H1 (cell line): ENCODE results near the gene CAPN1. TPM values are rescaled to one million over a fixed set of nuclear protein-coding genes. Genes with fewer than 3 reads are reported as not detected.
A peak's percentile ranks its signal among the peaks of the same experiment; 100 is the strongest.

Experiments used
- CTCF ChIA-PET: fragments of 300-600 bp; sonication (Branson Sonifier 250); formaldehyde crosslinking; loops from one replicate; lab custom pipeline; 2021; ENCODE audit not compliant: partially characterized antibody; lab: Charles Lee
- POLR2A ChIA-PET: fragments of 300-600 bp; sonication (Branson Sonifier 250); formaldehyde crosslinking; loops from one replicate; lab custom pipeline; 2021; ENCODE audit warnings: inconsistent platforms; ENCODE audit not compliant: partially characterized antibody; lab: Charles Lee
- DNase-seq, 2 experiments: peaks; one replicate each; pipeline versions ENCODE4 v3.0.0 to v3.0.0-alpha.2; 2010 to 2022; ENCODE audit warnings: low spot score in 2 of 2, low read depth in 1 of 2, mixed read lengths in 1 of 2
- FAIRE-seq: peaks from 2 replicates; lab custom pipeline; 2011; peaks lifted over from hg19 to GRCh38; lab: Jason Lieb, UNC
- H2AFZ ChIP-seq: 2 replicates; pipeline ENCODE4 v1.8.1; 2012; ENCODE audit warnings: low read length, inconsistent platforms
- H2AK5ac ChIP-seq: 2 replicates; pipeline ENCODE4 v1.6.1; 2013; ENCODE audit warnings: low read depth, low read length
- H2BK120ac ChIP-seq: replicated peaks from 2 replicates; pipeline ENCODE3; 2013; ENCODE audit warnings: low read depth, low read length, inconsistent platforms
- H2BK12ac ChIP-seq: 2 replicates; pipeline ENCODE4 v1.6.1; 2013; ENCODE audit warnings: low read depth, low read length
- H2BK15ac ChIP-seq: 2 replicates; pipeline ENCODE4 v1.6.1; 2013; ENCODE audit warnings: low read length
- H2BK20ac ChIP-seq: 2 replicates; pipeline ENCODE4 v1.6.1; 2013; ENCODE audit warnings: low read length
- H2BK5ac ChIP-seq: 2 replicates; pipeline ENCODE4 v1.6.1; 2013; ENCODE audit warnings: low read depth, low read length
- H3K14ac ChIP-seq: 2 replicates; pipeline ENCODE4 v1.6.1; 2013; ENCODE audit warnings: inconsistent platforms; ENCODE audit not compliant: insufficient read length
- H3K18ac ChIP-seq: 2 replicates; pipeline ENCODE4 v1.6.1; 2013; ENCODE audit warnings: low read length; ENCODE audit errors: extremely low read depth
- H3K23ac ChIP-seq: 2 replicates; pipeline ENCODE4 v1.6.1; 2013; ENCODE audit warnings: inconsistent platforms; ENCODE audit not compliant: insufficient read length
- H3K23me2 ChIP-seq: 2 replicates; pipeline ENCODE4 v1.6.1; 2013; ENCODE audit warnings: low read depth, low read length
- H3K27ac ChIP-seq: 2 replicates; pipeline ENCODE4 v1.6.1; 2011; ENCODE audit warnings: low read depth, low read length, inconsistent platforms
- H3K27me3 ChIP-seq, 4 experiments: replicated peaks in 1 of 4; 1 replicate in 1 of 4; 2 replicates in 3 of 4; pipeline versions ENCODE4 v1.6.1 to v1.8.1; 2011 to 2013; ENCODE audit warnings: low read length in 3 of 4, mild to moderate bottlenecking in 3 of 4, inconsistent platforms in 2 of 4, mixed read lengths in 2 of 4, moderate library complexity in 1 of 4; ENCODE audit not compliant: control insufficient read depth in 3 of 4, insufficient read depth in 3 of 4; ENCODE audit errors: extremely low read depth in 1 of 4
- H3K36me3 ChIP-seq, 4 experiments: 2 replicates each; pipeline versions ENCODE4 v1.6.1 to v1.8.1; 2011 to 2013; ENCODE audit warnings: mild to moderate bottlenecking in 4 of 4, low read length in 3 of 4, moderate library complexity in 2 of 4, control low read depth in 1 of 4, inconsistent platforms in 1 of 4; ENCODE audit not compliant: insufficient read depth in 4 of 4, control insufficient read depth in 2 of 4
- H3K4ac ChIP-seq: replicated peaks from 2 replicates; pipeline ENCODE3; 2013; ENCODE audit warnings: low read length, low read depth, mixed read lengths, inconsistent platforms; ENCODE audit not compliant: insufficient read length
- H3K4me1 ChIP-seq, 4 experiments: replicated peaks in 1 of 4; 1 replicate in 1 of 4; 2 replicates in 3 of 4; pipeline versions ENCODE4 v1.6.1 to v1.8.1; 2011 to 2013; ENCODE audit warnings: low read length in 3 of 4, inconsistent platforms in 2 of 4, mixed read lengths in 1 of 4; ENCODE audit not compliant: insufficient read depth in 4 of 4, control insufficient read depth in 3 of 4
- H3K4me2 ChIP-seq, 2 experiments: 2 replicates each; pipeline versions ENCODE4 v1.6.1 to v1.8.1; 2011 to 2013; ENCODE audit warnings: low read depth in 2 of 2, low read length in 2 of 2, control low read depth in 1 of 2, inconsistent platforms in 1 of 2, mild to moderate bottlenecking in 1 of 2; ENCODE audit not compliant: insufficient read depth in 1 of 2
- H3K4me3 ChIP-seq, 4 experiments: fragments of 200-600, 300-600 bp in 1 of 4; sonication (generic), shearing (Covaris generic), sonication (Bioruptor Twin) in 1 of 4; 2 replicates each; pipeline versions ENCODE4 v1.5.1 to v1.8.1; 2011 to 2016; ENCODE audit warnings: low read length in 4 of 4, low read depth in 3 of 4, control low read depth in 2 of 4, inconsistent platforms in 2 of 4, mild to moderate bottlenecking in 2 of 4, mixed read lengths in 1 of 4, moderate library complexity in 1 of 4; ENCODE audit not compliant: insufficient read depth in 2 of 4; ENCODE audit errors: extremely low read depth in 1 of 4
- H3K56ac ChIP-seq: replicated peaks from 2 replicates; pipeline ENCODE3; 2013; ENCODE audit warnings: low read depth, mild to moderate bottlenecking, mixed read lengths, low read length, inconsistent platforms; ENCODE audit not compliant: insufficient read length
- H3K79me1 ChIP-seq: 2 replicates; pipeline ENCODE4 v1.6.1; 2013; ENCODE audit warnings: low read depth, low read length, control low read depth
- H3K79me2 ChIP-seq, 2 experiments: 2 replicates each; pipeline versions ENCODE4 v1.6.1 to v1.8.1; 2012 to 2013; ENCODE audit warnings: low read length in 2 of 2, mild to moderate bottlenecking in 2 of 2, inconsistent platforms in 1 of 2; ENCODE audit not compliant: insufficient read depth in 2 of 2, control insufficient read depth in 1 of 2
- H3K9ac ChIP-seq, 4 experiments: replicated peaks in 1 of 4; 1 replicate in 1 of 4; 2 replicates in 3 of 4; pipeline versions ENCODE4 v1.6.1 to v1.8.1; 2011 to 2013; ENCODE audit warnings: low read depth in 3 of 4, low read length in 3 of 4, control low read depth in 2 of 4, mild to moderate bottlenecking in 2 of 4, moderate library complexity in 2 of 4, inconsistent platforms in 1 of 4; ENCODE audit errors: extremely low read depth in 1 of 4
- H3K9me3 ChIP-seq, 2 experiments: 2 replicates each; pipeline versions ENCODE4 v1.6.1 to v1.8.1; 2012 to 2013; ENCODE audit warnings: mild to moderate bottlenecking in 2 of 2, moderate library complexity in 2 of 2, control low read depth in 1 of 2, inconsistent platforms in 1 of 2, low read depth in 1 of 2, low read length in 1 of 2, mixed read lengths in 1 of 2; ENCODE audit not compliant: insufficient read depth in 2 of 2
- H4K20me1 ChIP-seq, 2 experiments: replicated peaks in 1 of 2; 2 replicates each; pipeline versions ENCODE3 to v1.8.1; 2011 to 2013; ENCODE audit warnings: inconsistent platforms in 2 of 2, low read length in 2 of 2, mild to moderate bottlenecking in 1 of 2; ENCODE audit not compliant: insufficient read depth in 2 of 2, control insufficient read depth in 1 of 2
- H4K5ac ChIP-seq: 2 replicates; pipeline ENCODE4 v1.6.1; 2013; ENCODE audit warnings: low read length, low read depth, mixed read lengths, inconsistent platforms; ENCODE audit not compliant: insufficient read length
- H4K8ac ChIP-seq: 2 replicates; pipeline ENCODE4 v1.8.0; 2013; ENCODE audit warnings: mild to moderate bottlenecking, moderate library complexity, low read length, inconsistent platforms; ENCODE audit not compliant: insufficient read depth; ENCODE audit errors: extremely low read depth
- H4K91ac ChIP-seq: replicated peaks from 2 replicates; pipeline ENCODE3; 2013; ENCODE audit warnings: low read length, mixed read lengths, inconsistent platforms; ENCODE audit not compliant: insufficient read length
- GABPA ChIP-seq: IDR thresholded peaks from 2 replicates; pipeline ENCODE4 v1.6.1; 2011; ENCODE audit warnings: mild to moderate bottlenecking, low read length, moderate library complexity, borderline replicate concordance; ENCODE audit not compliant: insufficient read depth
- JUND ChIP-seq: IDR thresholded peaks from 2 replicates; pipeline ENCODE4 v1.6.1; 2011; ENCODE audit warnings: mild to moderate bottlenecking, improper control_type of control experiment, low read length
- NRF1 ChIP-seq: IDR thresholded peaks from 2 replicates; pipeline ENCODE4 v1.6.1; 2011; ENCODE audit warnings: mild to moderate bottlenecking, low read depth, low read length, improper control_type of control experiment
- PHF8 ChIP-seq: fragments of 200-600 bp; sonication (generic); conservative IDR thresholded peaks from 2 replicates; pipeline ENCODE4 v1.7.1; 2012; ENCODE audit warnings: low read depth, mild to moderate bottlenecking, inconsistent platforms, low read length, moderate library complexity
- RAD21 ChIP-seq, 2 experiments: IDR thresholded peaks in 1 of 2; conservative IDR thresholded peaks in 1 of 2; 2 replicates each; pipeline ENCODE4 v1.6.1; 2011; ENCODE audit warnings: low read depth in 2 of 2, low read length in 2 of 2, improper control_type of control experiment in 1 of 2, inconsistent platforms in 1 of 2, mild to moderate bottlenecking in 1 of 2, moderate library complexity in 1 of 2
- RBBP5 ChIP-seq: IDR thresholded peaks from 2 replicates; pipeline ENCODE4 v1.7.1; 2012; ENCODE audit warnings: low read depth, mild to moderate bottlenecking, inconsistent platforms, low read length, moderate library complexity, borderline replicate concordance
- WGBS, 2 experiments: shearing (Covaris generic) in 1 of 2; methylation state at CpG; one replicate each; pipeline versions ENCODE4 v1.1.6 to v1.1.7; 2013 to 2015; ENCODE audit warnings: low lambda C conversion rate in 2 of 2, mixed read lengths in 2 of 2, inconsistent platforms in 1 of 2, low coverage in 1 of 2, missing lambda C conversion rate in 1 of 2; ENCODE audit not compliant: insufficient replicate concordance in 2 of 2, insufficient coverage in 1 of 2, insufficient read length in 1 of 2; ENCODE audit errors: extremely low coverage in 1 of 2, missing lambda C conversion rate in 1 of 2; 5-methylcytosine and 5-hydroxymethylcytosine counted together
- long read RNA-seq, 2 experiments: library from RNA in 1 of 2; library from capped mRNA in 1 of 2; stranded (forward); transcript quantifications; one replicate each; pipeline ENCODE4 v2.0.0, GENCODE V29; 2021; ENCODE audit warnings: inconsistent platforms in 1 of 2
- polyA minus RNA-seq, 3 experiments: library from RNA; depleted of rRNA, polyadenylated mRNA; stranded (reverse); fragments of >200 nt; gene quantifications; 1 replicate in 2 of 3; 2 replicates in 1 of 3; pipeline ENCODE4 v1.2.3, GENCODE V29; 2011
- polyA plus RNA-seq, 7 experiments: library from polyadenylated mRNA; depleted of rRNA in 3 of 7; stranded (reverse) in 5 of 7; unstranded in 2 of 7; fragments of >200 nt in 5 of 7; fragments of 200-250 nt in 2 of 7; gene quantifications; 1 replicate in 5 of 7; 2 replicates in 1 of 7; 4 replicates in 1 of 7; pipeline versions ENCODE4 v1.2.1 to v1.2.3, GENCODE V29; 2011 to 2013; ENCODE audit warnings: missing spikeins in 2 of 7, mixed read lengths in 2 of 7
- total RNA-seq: library from RNA; stranded (reverse); fragmentation: NEBNext Ultra II Directional; extraction: Animal tissue kit (Norgen Biotek cat#: 25700); gene quantifications from 2 replicates; pipeline ENCODE4 v1.2.1, GENCODE V29; 2021
- TF ChIP-seq, protein P1 (sequence below): IDR thresholded peaks from 2 replicates; pipeline ENCODE4 v1.6.1; 2012; ENCODE audit warnings: inconsistent platforms

The CAPN1 gene
- total RNA-seq (194 and 200 TPM in 2 replicates), polyA plus RNA-seq (2011; rRNA removed) (233 and 337 TPM in 2 replicates), polyA minus RNA-seq (2011; rRNA and poly(A)+ RNA removed) (147 and 176 TPM in 2 replicates)
- 139 TPM for polyA plus RNA-seq (2011; cell fraction: cytosol; rRNA removed)
- 393 TPM for polyA plus RNA-seq (2011; cell fraction: nucleus; rRNA removed)
- polyA plus RNA-seq (2012, experiment 1 of 2), result 100.0 to 149 TPM (median 144 TPM) in 4 replicates
- polyA plus RNA-seq (2012, experiment 2 of 2), result 187 TPM
- 112 TPM for polyA plus RNA-seq (2013, experiment 1 of 2)
- polyA plus RNA-seq (2013, experiment 2 of 2), result 99.2 TPM
- 96.6 TPM for polyA minus RNA-seq (2011; cell fraction: cytosol; rRNA and poly(A)+ RNA removed)
- 108 TPM for polyA minus RNA-seq (2011; cell fraction: nucleus; rRNA and poly(A)+ RNA removed)
- long read RNA-seq, experiment 1, partial matches to known transcripts, result 167 of 191 reads
- long read RNA-seq, experiment 1, other reads (novel, unspliced or antisense), result 24 of 191 reads
- long read RNA-seq, experiment 2, partial matches to known transcripts, result 18 of 40 reads
- long read RNA-seq, experiment 2, other reads (novel, unspliced or antisense), result 22 of 40 reads

DNA sequence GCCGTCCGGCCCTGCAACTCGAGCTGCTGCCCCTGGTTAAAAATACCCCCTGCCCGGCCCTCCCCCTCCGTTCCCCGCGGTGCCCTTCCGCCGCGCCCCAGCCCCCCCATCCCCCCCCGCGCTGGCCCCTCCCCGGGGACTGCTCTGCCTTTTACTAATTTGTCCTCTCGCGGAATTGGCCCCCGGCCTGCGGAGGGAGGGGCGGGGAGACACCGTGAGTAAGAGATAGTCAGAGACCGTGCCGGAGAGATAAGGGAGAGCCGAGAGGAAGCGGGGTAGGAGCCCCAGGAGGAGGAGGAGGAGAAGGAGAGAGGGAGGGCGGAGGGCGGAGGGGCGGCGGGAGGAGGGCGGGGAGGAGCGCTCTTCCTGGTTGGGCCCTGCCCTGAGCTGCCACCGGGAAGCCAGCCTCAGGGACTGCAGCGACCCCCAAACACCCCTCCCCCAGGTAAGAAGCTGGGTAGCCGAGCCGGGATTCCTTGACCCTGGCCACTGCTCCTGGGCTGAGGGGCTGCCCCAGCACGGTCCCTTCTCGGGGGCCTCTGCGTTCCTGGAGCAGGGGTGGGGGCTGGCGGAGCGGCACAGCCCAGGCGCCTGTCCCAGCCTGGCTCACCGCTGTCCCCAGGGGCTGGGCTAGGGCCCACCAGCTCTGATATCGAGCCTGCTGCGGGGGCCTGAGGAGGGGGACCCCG is at the start of gene CAPN1:
Gene CAPN1 (plus strand): TSS at position 360 of the 689 bp plus-strand sequence. CDS start 774 bp downstream, outside the sequence.
- Histone ChIP-seq H4K91ac (peak within 1 kb of the TSS; percentile 61), H2AFZ (no peak within 1 kb of the TSS; the same call in 1 of the 2 replicates), H3K9me3 (no peaks in the 10 kb centered on the region), H4K8ac (peak within 1 kb of the TSS; percentile 84), H4K20me1 (peaks cover 0 to 5% of the 10 kb centered on the region in 2 experiments), H3K79me1 (peaks cover 9% of the 10 kb centered on the region; the same call in 1 of the 2 replicates), H3K23me2 (peaks cover 10% of the 10 kb centered on the region), H3K9ac (peak within 1 kb of the TSS; percentile 15 to 68 (median 49); a peak in 6 of 7 replicates), H3K27me3 (no peaks in the 10 kb centered on the region), H3K18ac (peak within 1 kb of the TSS; percentile 96), H3K27ac (peak within 1 kb of the TSS; percentile 64; the same call in 1 of the 2 replicates), H3K56ac (peak within 1 kb of the TSS; percentile 73), H2BK20ac (no peak within 1 kb of the TSS), H3K23ac (no peak within 1 kb of the TSS), H3K4me3 (peak within 1 kb of the TSS; percentile 65 to 82 (median 74)), H2BK12ac (peak within 1 kb of the TSS; percentile 43; the same call in 1 of the 2 replicates), H3K79me2 (peaks cover 0 to 13% of the 10 kb centered on the region in 2 experiments; a peak in 2 of 4 replicates), H2AK5ac (no peak within 1 kb of the TSS), H3K4me1 (peaks cover 7 to 38% (median 26%) of the 10 kb centered on the region in 4 experiments), H3K4me2 (peak within 1 kb of the TSS; percentile 72 to 92), H2BK15ac (peak within 1 kb of the TSS; percentile 40; the same call in 1 of the 2 replicates), H3K4ac (no peak within 1 kb of the TSS), H3K36me3 (peaks cover 0 to 10% (median under 1%) of the 10 kb centered on the region in 4 experiments; a peak in 4 of 8 replicates), H4K5ac (peak within 1 kb of the TSS; percentile 80), H3K14ac (no peak within 1 kb of the TSS), H2BK120ac (peak within 1 kb of the TSS; percentile 35), H2BK5ac (peak within 1 kb of the TSS; percentile 91)
- FAIRE-seq (no peak), DNase-seq (peak in 1 of 2 experiments; percentile 89)
- POLR2A ChIA-PET, result interaction anchor here (0.9 to 4.9 kb wide), 25 partner anchors 12 to 327 kb away, joined by 3 to 35 read pairs (median 5); partner anchors contain the start of genes FAU, MALAT1, MRPL49 and POLA2
- WGBS, 2 experiments, result 1% methylated on average over 20 of the region's 43 CpGs; no CpG with 5 or more reads in 1 of the 2 experiments
- CTCF ChIA-PET, result interaction anchor here (0.7 to 7.3 kb wide), 20 partner anchors 9 to 105 kb away, joined by 3 to 47 read pairs (median 4); partner anchors contain the start of genes FAU and MRPL49
- TF ChIP-seq, protein P1, sequence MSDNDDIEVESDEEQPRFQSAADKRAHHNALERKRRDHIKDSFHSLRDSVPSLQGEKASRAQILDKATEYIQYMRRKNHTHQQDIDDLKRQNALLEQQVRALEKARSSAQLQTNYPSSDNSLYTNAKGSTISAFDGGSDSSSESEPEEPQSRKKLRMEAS, result no peak
- 0 out of 2 replicates have a peak, but pooled peaks have one; percentile 49 for TF ChIP-seq GABPA
- no peak for TF ChIP-seq JUND
- TF ChIP-seq RAD21 (IDR thresholded peaks at IDR 0.05 in 1 of 2, conservative IDR thresholded peaks at IDR 0.05 in 1 of 2; ENCODE audit: low read depth in 2 of 2, low read length in 2 of 2), result no peak
- no peak for TF ChIP-seq PHF8
- TF ChIP-seq NRF1, result no peak
- TF ChIP-seq RBBP5, result 0 out of 2 replicates have a peak, but pooled peaks have one; percentile 14
